GM21526 (cell line): ENCODE measurements around the gene GOLGA6C.
"Not testable (repeated sequence)": the region's sequence is repeated elsewhere in the genome, so short reads cannot be mapped to it uniquely, and the experiment has no call there.

Source experiments
- ATAC-seq: cut with Tn5 transposase; IDR thresholded peaks from one replicate; pipeline ENCODE4 v1.9.1; 2021; ENCODE audit warnings: moderate library complexity; ENCODE audit not compliant: unreplicated experiment, low FRiP score

Gene GOLGA6C

GRCh38 chr15:75225951-75226732 lies 32.0 kb upstream of the GOLGA6C start:
- no peak for ATAC-seq

- not testable (repeated sequence) for ATAC-seq
These were observed 31.0 kb upstream of the GOLGA6C start for GRCh38 chr15:75227112-75227511.

- ATAC-seq: no peak
These were observed 30.4 kb upstream of the GOLGA6C start for GRCh38 chr15:75227663-75228280.

GRCh38 chr15:75228787-75229186 lies 29.3 kb upstream of the GOLGA6C start:
- ATAC-seq: no peak

GRCh38 chr15:75229191-75230015 lies 28.7 kb upstream of the GOLGA6C start:
- ATAC-seq: no peak

- no peak for ATAC-seq
These were observed 28.2 kb upstream of the GOLGA6C start for GRCh38 chr15:75230016-75230343.

- ATAC-seq: no peak
These were observed 27.4 kb upstream of the GOLGA6C start for GRCh38 chr15:75230551-75231371.

- ATAC-seq: no peak
These were observed 26.3 kb upstream of the GOLGA6C start for GRCh38 chr15:75231836-75232235.

GRCh38 chr15:75232252-75232813 lies 25.8 kb upstream of the GOLGA6C start:
- ATAC-seq: no peak

- ATAC-seq: no peak
These were observed 25.2 kb upstream of the GOLGA6C start for GRCh38 chr15:75232826-75233503.

- ATAC-seq: no peak
These were observed 24.5 kb upstream of the GOLGA6C start for GRCh38 chr15:75233504-75234190.

- ATAC-seq: no peak
These were observed 23.8 kb upstream of the GOLGA6C start for GRCh38 chr15:75234191-75234810.

- no peak for ATAC-seq
These were observed 23.0 kb upstream of the GOLGA6C start for GRCh38 chr15:75235051-75235673.

GRCh38 chr15:75235760-75236729 lies 22.1 kb upstream of the GOLGA6C start:
- no peak for ATAC-seq

GRCh38 chr15:75237316-75237982 lies 20.7 kb upstream of the GOLGA6C start:
- ATAC-seq: no peak

- no peak for ATAC-seq
These were observed 20.0 kb upstream of the GOLGA6C start for GRCh38 chr15:75238150-75238549.

- ATAC-seq: not testable (repeated sequence)
These were observed 12.4 kb upstream of the GOLGA6C start for GRCh38 chr15:75245741-75246140.
